ENCODE results near the gene MYOM1.
A peak's percentile ranks its signal among the peaks of the same experiment; 100 is the strongest.

MYOM1 gene

DNA sequence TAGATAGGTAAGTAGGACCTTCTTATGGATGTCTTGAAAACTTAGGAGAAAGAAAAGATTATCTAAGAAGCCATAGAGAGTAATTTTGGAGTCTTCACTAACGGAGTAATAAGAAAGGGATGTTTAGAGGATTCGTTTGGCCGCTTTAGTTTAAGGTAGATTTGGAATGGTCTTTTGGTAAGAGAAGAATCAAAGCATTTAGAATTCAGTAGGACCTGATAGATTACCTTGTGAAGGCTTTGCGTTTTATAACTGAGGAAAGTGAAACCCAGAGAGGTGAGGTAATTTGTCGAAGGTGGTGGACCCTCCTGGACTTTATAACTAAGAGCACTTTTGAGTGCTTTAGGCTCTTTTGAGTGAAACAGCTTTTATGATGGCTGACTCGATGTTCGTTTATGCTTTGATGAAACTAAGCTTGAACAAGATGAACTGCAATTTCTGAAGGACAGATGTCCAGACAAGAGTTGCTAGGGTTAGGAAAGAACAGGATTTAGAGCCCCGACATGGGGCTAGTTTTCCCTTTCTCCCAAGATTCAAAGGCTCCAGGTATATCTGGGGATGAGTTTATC is 43.4 kb upstream of the MYOM1 start:
- DNase-seq (ENCODE audit: low read depth): no peak
- no peak for TF ChIP-seq CTCF (IDR thresholded peaks at IDR 0.05; ENCODE audit: control insufficient read depth, insufficient read depth, low read depth, low read length, missing control alignments)
- H3K4me3 ChIP-seq (ENCODE audit: control insufficient read depth, low read depth, low read length): peak overlapping the region; percentile 81

- H3K4me3 ChIP-seq (ENCODE audit: control insufficient read depth, low read depth, low read length): peak overlapping the region; percentile 81
- DNase-seq (ENCODE audit: low read depth): no peak
- no peak for TF ChIP-seq CTCF (IDR thresholded peaks at IDR 0.05; ENCODE audit: control insufficient read depth, insufficient read depth, low read depth, low read length, missing control alignments)
Observed at GRCh38 chr18:3262234-3263131, 42.7 kb upstream of the MYOM1 start.

DNA sequence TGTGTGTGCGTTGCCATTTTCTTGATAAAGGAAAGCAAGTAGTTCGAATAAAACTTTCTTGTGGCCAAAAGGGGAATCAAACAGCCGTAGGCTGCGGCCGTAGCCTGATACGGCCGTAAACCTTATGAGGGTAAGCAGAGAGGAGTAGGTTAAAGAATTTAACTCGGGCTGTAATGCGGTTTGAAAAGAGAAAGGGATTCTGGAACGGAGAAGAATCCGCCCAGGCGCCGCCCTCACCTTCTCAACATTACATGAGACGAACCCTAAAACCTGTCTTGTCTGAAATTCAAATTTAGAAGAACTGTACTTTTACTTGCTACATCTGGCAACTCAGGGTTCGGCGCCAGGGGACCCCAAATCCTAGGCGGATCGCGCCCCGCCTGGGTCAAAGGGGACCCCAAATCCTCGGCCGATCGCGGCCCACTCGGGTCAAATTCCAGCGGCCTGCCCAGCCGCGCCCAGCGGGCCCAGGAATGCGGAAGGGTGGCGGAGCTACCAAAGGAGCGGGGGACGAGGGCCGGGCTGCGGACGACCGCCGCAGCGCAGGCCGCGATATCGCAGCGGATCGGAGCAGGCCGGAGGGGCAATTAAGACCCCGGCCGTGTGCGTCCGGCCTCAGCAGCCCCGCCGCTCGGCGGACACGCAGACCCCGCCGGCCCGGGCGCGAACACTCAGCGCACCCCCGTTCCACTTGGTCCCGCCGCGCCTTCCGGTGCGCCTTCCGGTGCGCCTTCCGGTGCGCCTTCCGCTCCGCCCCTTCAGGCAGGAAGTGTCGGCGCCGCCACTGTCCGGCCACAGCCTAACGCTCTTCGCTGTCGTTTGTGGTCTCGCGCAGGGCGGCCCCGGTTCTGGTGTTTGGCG is 41.8 kb upstream of the MYOM1 start, which contains the start of gene MYL12B:
Gene MYL12B (plus strand): TSS at position 761 of the 861 bp plus-strand sequence. CDS start 10,766 bp downstream, outside the sequence.
- H3K4me3 ChIP-seq (ENCODE audit: control insufficient read depth, low read depth, low read length): peak within 1 kb of the TSS; percentile 81
- DNase-seq (ENCODE audit: low read depth): no peak
- no peak for TF ChIP-seq CTCF (IDR thresholded peaks at IDR 0.05; ENCODE audit: control insufficient read depth, insufficient read depth, low read depth, low read length, missing control alignments)

GRCh38 chr18:3260995-3261372 is 41.2 kb upstream of the MYOM1 start:
- DNase-seq (ENCODE audit: low read depth): no peak
- H3K4me3 ChIP-seq (ENCODE audit: control insufficient read depth, low read depth, low read length): peak overlapping the region; percentile 81
- no peak for TF ChIP-seq CTCF (IDR thresholded peaks at IDR 0.05; ENCODE audit: control insufficient read depth, insufficient read depth, low read depth, low read length, missing control alignments)

DNA sequence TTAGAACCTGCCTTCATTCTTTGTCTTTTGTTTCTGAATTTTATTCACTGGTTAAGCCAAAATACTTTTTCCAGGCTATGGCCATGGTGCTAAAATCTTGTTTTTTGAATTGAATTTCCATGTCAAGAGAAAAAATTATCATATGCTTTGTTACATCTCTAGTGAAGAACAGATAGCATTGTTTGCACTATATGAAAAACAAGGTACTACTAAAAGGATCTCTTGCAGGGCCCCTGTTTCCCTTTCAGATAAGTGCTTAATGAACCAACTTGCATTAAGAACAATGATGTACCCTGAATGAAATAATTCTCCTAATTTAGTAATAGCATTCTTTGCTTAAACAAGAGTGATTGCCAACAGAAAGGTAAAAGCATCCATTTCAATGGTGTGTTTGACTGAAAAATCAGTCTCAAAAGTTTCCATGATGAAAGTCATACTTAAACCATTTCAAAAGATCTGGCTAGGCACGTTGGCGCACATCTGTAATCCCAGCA is 37.9 kb upstream of the MYOM1 start:
- no peak overlapping the region for H3K4me3 ChIP-seq (ENCODE audit: control insufficient read depth, low read depth, low read length)
- no peak for TF ChIP-seq CTCF (IDR thresholded peaks at IDR 0.05; ENCODE audit: control insufficient read depth, insufficient read depth, low read depth, low read length, missing control alignments)
- DNase-seq (ENCODE audit: low read depth): no peak

Measured in AG09309 (cell line).